Gastroesophageal sphincter (tissue), 4 donors: ENCODE measurements around the gene KIF12. TPM values are rescaled to one million over a fixed set of nuclear protein-coding genes. Genes with fewer than 3 reads are reported as not detected.

Experiments
- ATAC-seq: fragments of 150-250 bp; one replicate; pipeline ENCODE4 v1.9.1; 2016; ENCODE audit warnings: mild to moderate bottlenecking, moderate library complexity
- H3K27ac ChIP-seq, 4 donors: fragments of 200-600 bp; sonication (generic) in 3 of 4; 1 replicate in 3 of 4; 2 replicates in 1 of 4; pipeline ENCODE4 v1.5.1; 2016 to 2019
- H3K27me3 ChIP-seq: fragments of 200-600 bp; sonication (generic); one replicate; pipeline ENCODE4 v1.5.1; 2019
- H3K36me3 ChIP-seq, 2 donors: fragments of 200-600 bp; sonication (generic); one replicate each; pipeline ENCODE4 v1.5.1; 2019; ENCODE audit warnings: control low read depth in 1 of 2
- H3K4me1 ChIP-seq, 3 donors: fragments of 200-600 bp; sonication (generic); 1 replicate in 2 of 3; 2 replicates in 1 of 3; pipeline ENCODE4 v1.5.1; 2016 to 2019; ENCODE audit warnings: control low read depth in 2 of 3
- H3K4me3 ChIP-seq, 2 donors: fragments of 200-600 bp; sonication (generic); one replicate each; pipeline ENCODE4 v1.5.1; 2019; ENCODE audit warnings: mild to moderate bottlenecking in 1 of 2, moderate library complexity in 1 of 2
- H3K9me3 ChIP-seq, 3 donors: fragments of 200-600 bp; sonication (generic); one replicate each; pipeline ENCODE4 v1.5.1; 2017 to 2019; ENCODE audit warnings: control low read depth in 2 of 3
- CTCF ChIP-seq, 4 experiments: fragments of 200-600 bp in 2 of 4; fragments of 450-650 bp in 2 of 4; sonication (generic) in 1 of 4; IDR thresholded peaks; one replicate each; pipeline ENCODE4 v1.5.1; 2017 to 2019; ENCODE audit warnings: antibody characterized with exemption in 4 of 4, mild to moderate bottlenecking in 2 of 4, moderate library complexity in 2 of 4
- EP300 ChIP-seq: sonication (generic); formaldehyde crosslinking; IDR thresholded peaks from one replicate; pipeline ENCODE4 v1.6.1; 2017; ENCODE audit warnings: antibody characterized with exemption, mild to moderate bottlenecking
- POLR2A ChIP-seq, 2 donors: fragments of 450-650 bp; IDR thresholded peaks; one replicate each; pipeline ENCODE4 v1.6.1; 2017; ENCODE audit warnings: antibody characterized with exemption in 2 of 2, mild to moderate bottlenecking in 2 of 2, moderate library complexity in 1 of 2
- POLR2AphosphoS5 ChIP-seq: sonication (generic); formaldehyde crosslinking; IDR thresholded peaks from one replicate; pipeline ENCODE4 v1.6.1; 2017; ENCODE audit warnings: antibody characterized with exemption
- WGBS, 2 donors: methylation state at CpG; one replicate each; pipeline ENCODE4 v1.1.5; 2018; ENCODE audit warnings: low coverage in 1 of 2; 5-methylcytosine and 5-hydroxymethylcytosine counted together
- total RNA-seq, 4 donors: library from RNA; depleted of rRNA; stranded (reverse); fragments of >200 nt; gene quantifications; one replicate each; pipeline ENCODE4 v1.1.0, GENCODE V29; 2016

The KIF12 gene
- total RNA-seq, 4 donors from 2014 or later: not detected

DNA sequence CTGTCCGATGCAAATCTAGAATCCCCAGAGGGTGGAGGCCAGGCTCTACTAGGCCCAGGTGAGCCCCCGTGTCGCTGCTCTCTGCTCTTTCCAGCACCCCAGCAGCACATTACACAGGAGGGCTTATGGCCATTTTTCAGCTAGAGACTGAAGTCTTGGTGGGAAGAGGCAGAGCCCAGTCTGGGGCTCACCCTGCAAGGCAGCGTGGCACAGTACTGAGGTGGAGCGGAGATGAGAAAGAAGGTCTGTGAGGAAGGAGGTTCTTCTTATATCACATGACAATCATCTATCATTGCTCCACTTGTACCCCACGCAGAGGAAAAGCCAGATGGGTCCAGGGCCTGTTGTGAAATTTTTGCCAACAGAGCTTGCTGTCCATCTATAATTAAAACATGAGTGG, 10.0 kb upstream of the KIF12 start:
- Histone ChIP-seq H3K27ac (no peak overlapping the region), H3K9me3 (no peaks in the 10 kb centered on the region), H3K4me3 (no peak overlapping the region), H3K36me3 (no peaks in the 10 kb centered on the region), H3K27me3 (peaks cover 20% of the 10 kb centered on the region), H3K4me1 (peaks cover 0 to 19% (median 5%) of the 10 kb centered on the region in 3 donors)
- no peak for ATAC-seq
- TF ChIP-seq POLR2A (IDR thresholded peaks at IDR 0.05): no peak
- no peak for TF ChIP-seq CTCF (IDR thresholded peaks at IDR 0.05)
- TF ChIP-seq EP300: no peak
- TF ChIP-seq POLR2AphosphoS5: no peak
- 78% methylated on average over 5 of the region's 6 CpGs; no CpG with 5 or more reads in 1 of the 2 donors for WGBS, 2 donors

- no peak overlapping the region for H3K4me3 ChIP-seq
- peaks cover 11% of the 10 kb centered on the region for H3K27me3 ChIP-seq
- ATAC-seq: peak; percentile 74
- WGBS, 2 donors: 33 to 78% methylated on average over 3 to 7 of the region's 28 CpGs
- peaks cover 0 to 13% (median 0%) of the 10 kb centered on the region in 3 donors for H3K4me1 ChIP-seq
- no peaks in the 10 kb centered on the region for H3K36me3 ChIP-seq
- H3K9me3 ChIP-seq: no peaks in the 10 kb centered on the region
- no peak overlapping the region for H3K27ac ChIP-seq
- TF ChIP-seq POLR2A (IDR thresholded peaks at IDR 0.05) (no peak), CTCF (IDR thresholded peaks at IDR 0.05) (peak; percentile 63 to 94 (median 74))
These were observed 9.1 kb upstream of the KIF12 start for GRCh38 chr9:114108016-114108833.

DNA sequence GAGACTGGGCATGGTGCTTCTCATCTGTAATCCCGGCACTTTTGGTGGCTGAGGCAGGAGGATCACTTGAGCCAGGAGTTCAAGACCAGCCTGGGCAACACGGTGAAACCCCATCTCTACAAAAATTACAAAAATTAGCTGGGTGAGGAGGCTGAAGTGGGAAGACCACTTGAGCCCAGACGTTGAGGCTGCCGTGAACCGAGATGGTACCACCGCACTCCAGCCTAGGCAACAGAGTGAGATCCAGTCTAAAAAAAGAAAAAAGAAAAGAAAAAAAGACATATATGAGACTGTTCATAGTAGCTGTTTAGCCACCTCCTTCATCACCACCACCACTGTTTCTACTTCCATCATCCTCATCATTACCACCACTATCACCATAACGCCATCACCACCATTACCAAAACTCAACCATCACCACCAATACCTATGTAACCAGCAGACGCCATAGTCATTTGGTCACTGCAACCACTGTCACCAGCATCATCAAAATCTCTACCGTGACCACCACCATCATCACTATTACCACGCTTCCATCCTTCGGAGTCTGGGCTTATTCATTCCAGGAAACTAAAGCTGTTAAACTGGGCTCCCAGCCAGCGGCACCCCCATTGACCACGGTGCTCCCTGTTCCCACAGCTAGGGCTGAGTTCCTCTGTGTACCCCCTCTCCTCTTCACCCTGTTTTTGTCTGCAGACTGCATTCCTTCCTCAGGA, 8.4 kb upstream of the KIF12 start:
- WGBS, 2 donors: 73 to 76% methylated on average over 9 to 11 of the region's 13 CpGs

DNA sequence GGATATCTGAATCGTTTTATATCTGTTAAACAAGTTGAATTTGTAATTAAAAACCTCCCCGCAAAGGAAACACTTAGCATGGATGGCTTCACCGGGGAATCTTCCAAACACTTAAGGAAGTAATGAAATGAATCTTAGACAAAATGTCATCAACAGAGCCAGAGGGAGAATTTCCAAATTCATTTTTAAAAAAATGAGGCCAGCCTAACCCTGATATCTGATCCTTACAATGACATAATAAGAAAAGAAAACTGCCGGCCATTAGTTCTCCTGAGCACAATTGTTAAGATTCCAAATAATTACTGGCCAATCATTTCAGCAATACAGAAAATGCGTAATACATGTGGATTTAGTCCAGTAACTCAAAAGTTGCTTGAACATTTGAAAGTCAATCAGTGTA, 6.1 kb upstream of the KIF12 start:
- 49 to 52% methylated on average over 5 of the region's 5 CpGs for WGBS, 2 donors
- Histone ChIP-seq H3K36me3 (no peaks in the 10 kb centered on the region), H3K27ac (no peak overlapping the region), H3K27me3 (peaks cover 8% of the 10 kb centered on the region), H3K4me3 (no peak overlapping the region), H3K9me3 (peaks cover 0 to 22% (median 0%) of the 10 kb centered on the region in 3 donors), H3K4me1 (no peaks in the 10 kb centered on the region)
- no peak for ATAC-seq
- no peak for TF ChIP-seq POLR2A (IDR thresholded peaks at IDR 0.05)
- TF ChIP-seq EP300: no peak
- TF ChIP-seq POLR2AphosphoS5: no peak
- no peak for TF ChIP-seq CTCF (IDR thresholded peaks at IDR 0.05)

More for the DNA sequence above, 8.4 kb upstream of the KIF12 start:
- Histone ChIP-seq H3K4me1 (peaks cover 0 to 5% (median 0%) of the 10 kb centered on the region in 3 donors), H3K9me3 (peaks cover 0 to 8% (median 0%) of the 10 kb centered on the region in 3 donors), H3K27me3 (peaks cover 9% of the 10 kb centered on the region), H3K27ac (no peak overlapping the region), H3K4me3 (no peak overlapping the region), H3K36me3 (no peaks in the 10 kb centered on the region)
- TF ChIP-seq POLR2A (IDR thresholded peaks at IDR 0.05) (no peak), POLR2AphosphoS5 (no peak), EP300 (no peak), CTCF (IDR thresholded peaks at IDR 0.05) (no peak)
- ATAC-seq: no peak
